ENCODE results near the gene COBL. TPM values are rescaled to one million over a fixed set of nuclear protein-coding genes. Genes with fewer than 3 reads are reported as not detected.

Gene COBL
- total and polyA plus RNA-seq, 10 of the 15 experiments (the other 5 are each of a cell fraction or from before 2014, with no cell fraction given) = 0.21 TPM; not detected in 9

DNA sequence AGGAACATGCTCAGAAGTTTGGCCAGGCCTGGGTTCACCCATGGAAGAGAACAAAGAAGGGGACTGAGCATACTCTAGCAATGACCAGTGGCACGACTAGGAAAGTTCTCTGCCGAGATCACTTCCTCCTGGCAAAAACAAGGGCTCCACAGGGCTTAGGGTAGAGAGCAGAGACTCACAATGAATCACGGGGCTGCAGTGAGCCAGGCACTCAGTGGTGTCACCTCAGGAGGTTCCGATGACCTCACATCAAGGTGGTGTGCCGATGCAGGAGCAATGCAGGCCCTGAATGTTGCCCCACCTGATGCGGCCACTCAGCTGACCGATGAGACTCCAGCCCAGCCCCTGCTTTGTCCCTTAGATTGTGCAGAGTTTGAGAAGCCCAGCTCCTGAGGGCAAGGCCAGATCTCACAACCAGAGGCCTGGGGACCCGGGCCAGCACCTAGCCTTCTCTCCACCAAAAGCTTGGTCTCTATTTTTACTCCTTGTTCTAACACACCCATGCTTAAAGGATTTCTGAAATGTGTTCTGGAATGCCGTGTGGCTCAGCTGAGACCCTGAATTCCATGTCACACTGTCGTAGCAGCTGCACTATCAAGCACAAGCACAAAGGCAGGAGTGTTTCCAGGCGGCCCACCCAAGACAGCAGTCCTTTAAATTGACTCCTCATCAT lies 60.9 kb downstream of the COBL start:
- CTCF ChIA-PET = no interaction called here
- no TSS peak for BruUV-seq (replicated peaks)
- Histone ChIP-seq H3K27ac (ENCODE audit: control insufficient read depth, insufficient read depth) (no peak overlapping the region), H3K9ac (ENCODE audit: control insufficient read depth, insufficient read depth, low read length) (no peak overlapping the region), H3K4me2 (ENCODE audit: control insufficient read depth, insufficient read depth) (no peak overlapping the region), H3K9me3 (replicated peaks; ENCODE audit: control insufficient read depth, insufficient read depth, low read length) (no peaks in the 10 kb centered on the region), H2AFZ (ENCODE audit: control insufficient read depth, low read depth, low read length) (no peak overlapping the region), H3K4me3 (no peak overlapping the region), H3K36me3 (ENCODE audit: control insufficient read depth in 2 of 2, insufficient read depth in 2 of 2, low read length in 1 of 2) (no peaks in the 10 kb centered on the region), H3K79me2 (ENCODE audit: control insufficient read depth, insufficient read depth, low read length) (no peaks in the 10 kb centered on the region), H4K20me1 (ENCODE audit: control insufficient read depth, insufficient read depth) (no peaks in the 10 kb centered on the region), H3K27me3 (replicated peaks in 1 of 2; ENCODE audit: control insufficient read depth in 2 of 2, insufficient read depth in 2 of 2, low read length in 1 of 2) (no peaks in the 10 kb centered on the region; a peak in 1 of 4 replicates), H3K4me1 (ENCODE audit: control insufficient read depth, insufficient read depth, low read length) (no peaks in the 10 kb centered on the region)
- in situ Hi-C loops (cut with MboI) = no loop called here
- DNase-seq (ENCODE audit: low read depth, low spot score) = no peak
- intact Hi-C loops (cut with micrococcal nuclease; ENCODE audit: unreplicated experiment) = no loop called here
- SMC1A ChIA-PET (ENCODE audit: uncharacterized antibody, unreplicated experiment) = interaction anchor here (1.0 kb wide), 1 partner anchor 912 kb away, joined by 3 read pairs; no protein-coding TSS in a partner anchor
- TF ChIP-seq POU2F2 (IDR thresholded peaks at IDR 0.05; ENCODE audit: borderline replicate concordance, low read depth, low read length) (no peak), TARDBP (IDR thresholded peaks at IDR 0.05; ENCODE audit: borderline replicate concordance) (no peak), NR2C2 (IDR thresholded peaks at IDR 0.05; ENCODE audit: borderline replicate concordance, control insufficient read depth, insufficient read length, low read depth) (no peak), ZNF384 (IDR thresholded peaks at IDR 0.05; ENCODE audit: borderline replicate concordance, low read depth, low read length) (no peak), HDGF (IDR thresholded peaks at IDR 0.05) (no peak), TCF3 (IDR thresholded peaks at IDR 0.05; ENCODE audit: borderline replicate concordance, insufficient read depth, low read depth, low read length) (no peak), CBX3 (IDR thresholded peaks at IDR 0.05; ENCODE audit: borderline replicate concordance, low read depth) (no peak), POLR2A (IDR thresholded peaks at IDR 0.05; ENCODE audit: low read depth, low read length) (no peak), SIN3A (IDR thresholded peaks at IDR 0.05; ENCODE audit: low read depth, low read length) (no peak), BRCA1 (IDR thresholded peaks at IDR 0.05; ENCODE audit: low read depth, low read length) (no peak), SIX5 (IDR thresholded peaks at IDR 0.05; ENCODE audit: low read depth, low read length, severe bottlenecking) (no peak), POLR2AphosphoS5 (IDR thresholded peaks at IDR 0.05; ENCODE audit: low read length) (no peak), ZSCAN29 (IDR thresholded peaks at IDR 0.05) (no peak)
- TF ChIP-seq, protein P1, sequence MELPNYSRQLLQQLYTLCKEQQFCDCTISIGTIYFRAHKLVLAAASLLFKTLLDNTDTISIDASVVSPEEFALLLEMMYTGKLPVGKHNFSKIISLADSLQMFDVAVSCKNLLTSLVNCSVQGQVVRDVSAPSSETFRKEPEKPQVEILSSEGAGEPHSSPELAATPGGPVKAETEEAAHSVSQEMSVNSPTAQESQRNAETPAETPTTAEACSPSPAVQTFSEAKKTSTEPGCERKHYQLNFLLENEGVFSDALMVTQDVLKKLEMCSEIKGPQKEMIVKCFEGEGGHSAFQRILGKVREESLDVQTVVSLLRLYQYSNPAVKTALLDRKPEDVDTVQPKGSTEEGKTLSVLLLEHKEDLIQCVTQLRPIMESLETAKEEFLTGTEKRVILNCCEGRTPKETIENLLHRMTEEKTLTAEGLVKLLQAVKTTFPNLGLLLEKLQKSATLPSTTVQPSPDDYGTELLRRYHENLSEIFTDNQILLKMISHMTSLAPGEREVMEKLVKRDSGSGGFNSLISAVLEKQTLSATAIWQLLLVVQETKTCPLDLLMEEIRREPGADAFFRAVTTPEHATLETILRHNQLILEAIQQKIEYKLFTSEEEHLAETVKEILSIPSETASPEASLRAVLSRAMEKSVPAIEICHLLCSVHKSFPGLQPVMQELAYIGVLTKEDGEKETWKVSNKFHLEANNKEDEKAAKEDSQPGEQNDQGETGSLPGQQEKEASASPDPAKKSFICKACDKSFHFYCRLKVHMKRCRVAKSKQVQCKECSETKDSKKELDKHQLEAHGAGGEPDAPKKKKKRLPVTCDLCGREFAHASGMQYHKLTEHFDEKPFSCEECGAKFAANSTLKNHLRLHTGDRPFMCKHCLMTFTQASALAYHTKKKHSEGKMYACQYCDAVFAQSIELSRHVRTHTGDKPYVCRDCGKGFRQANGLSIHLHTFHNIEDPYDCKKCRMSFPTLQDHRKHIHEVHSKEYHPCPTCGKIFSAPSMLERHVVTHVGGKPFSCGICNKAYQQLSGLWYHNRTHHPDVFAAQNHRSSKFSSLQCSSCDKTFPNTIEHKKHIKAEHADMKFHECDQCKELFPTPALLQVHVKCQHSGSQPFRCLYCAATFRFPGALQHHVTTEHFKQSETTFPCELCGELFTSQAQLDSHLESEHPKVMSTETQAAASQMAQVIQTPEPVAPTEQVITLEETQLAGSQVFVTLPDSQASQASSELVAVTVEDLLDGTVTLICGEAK (IDR thresholded peaks at IDR 0.05; ENCODE audit: borderline replicate concordance) = no peak
- TF ChIP-seq, protein P2, sequence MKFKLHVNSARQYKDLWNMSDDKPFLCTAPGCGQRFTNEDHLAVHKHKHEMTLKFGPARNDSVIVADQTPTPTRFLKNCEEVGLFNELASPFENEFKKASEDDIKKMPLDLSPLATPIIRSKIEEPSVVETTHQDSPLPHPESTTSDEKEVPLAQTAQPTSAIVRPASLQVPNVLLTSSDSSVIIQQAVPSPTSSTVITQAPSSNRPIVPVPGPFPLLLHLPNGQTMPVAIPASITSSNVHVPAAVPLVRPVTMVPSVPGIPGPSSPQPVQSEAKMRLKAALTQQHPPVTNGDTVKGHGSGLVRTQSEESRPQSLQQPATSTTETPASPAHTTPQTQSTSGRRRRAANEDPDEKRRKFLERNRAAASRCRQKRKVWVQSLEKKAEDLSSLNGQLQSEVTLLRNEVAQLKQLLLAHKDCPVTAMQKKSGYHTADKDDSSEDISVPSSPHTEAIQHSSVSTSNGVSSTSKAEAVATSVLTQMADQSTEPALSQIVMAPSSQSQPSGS (IDR thresholded peaks at IDR 0.05; ENCODE audit: low read length) = no peak
- no peak for FAIRE-seq
- ATAC-seq = no peak
- POLR2A ChIA-PET = no interaction called here
- 13% methylated on average over 11 of the region's 11 CpGs for WGBS (ENCODE audit: insufficient coverage, insufficient replicate concordance, low lambda C conversion rate, missing lambda C conversion rate)
- RAD21 ChIA-PET (ENCODE audit: unreplicated experiment) = no interaction called here

Data from GM12878 (cell line).